GM21447 (cell line): ENCODE measurements around the gene HEPHL1.
"Not testable (repeated sequence)": the region's sequence is repeated elsewhere in the genome, so short reads cannot be mapped to it uniquely, and the experiment has no call there.

Experiments used
- ATAC-seq: cut with Tn5 transposase; IDR thresholded peaks from one replicate; pipeline ENCODE4 v1.9.1; 2021; ENCODE audit not compliant: unreplicated experiment

HEPHL1 gene

GRCh38 chr11:94020777-94021481 lies at the start of gene HEPHL1:
Gene HEPHL1 (plus strand): TSS chr11:94021354. CDS start chr11:94021369, 15 bp downstream.
- ATAC-seq: no peak

- no peak for ATAC-seq
Observed at GRCh38 chr11:93972790-93973189, 48.4 kb upstream of the HEPHL1 start.

- not testable (repeated sequence) for ATAC-seq
Observed at GRCh38 chr11:93973322-93974051, 47.7 kb upstream of the HEPHL1 start.

GRCh38 chr11:93974759-93975158 lies 46.4 kb upstream of the HEPHL1 start:
- no peak for ATAC-seq

- ATAC-seq: not testable (repeated sequence)
Observed at GRCh38 chr11:93976577-93977254, 44.4 kb upstream of the HEPHL1 start.

DNA sequence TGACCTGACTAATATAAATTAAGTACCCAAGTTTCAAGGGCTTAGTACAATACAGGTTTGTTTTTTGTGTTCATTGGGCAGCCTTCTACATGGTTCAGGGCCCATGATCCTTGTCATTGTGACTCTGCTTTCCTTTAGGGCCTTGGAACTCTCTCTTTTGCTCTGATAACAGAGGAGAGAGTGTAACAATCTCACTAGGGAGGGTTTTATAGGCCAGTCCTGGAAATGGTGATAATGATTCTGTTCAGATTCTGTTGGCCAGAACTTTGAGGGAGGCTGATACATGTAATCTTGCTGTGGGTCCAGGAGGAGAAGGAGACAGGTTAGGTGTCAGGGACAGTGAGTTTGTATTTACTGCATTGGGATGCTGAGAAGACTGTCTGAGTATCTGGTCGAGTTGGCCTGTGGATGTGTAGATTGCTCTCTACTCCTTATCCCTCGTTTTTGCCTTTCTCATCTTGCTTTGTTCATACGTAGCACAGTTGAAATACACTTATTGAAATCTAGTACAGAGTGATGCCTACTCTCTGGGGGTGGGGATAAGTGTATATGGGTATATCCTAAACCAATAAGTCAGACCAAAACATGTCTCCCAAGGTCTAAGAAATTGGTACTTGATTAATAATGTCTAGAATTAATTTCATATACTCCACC lies 37.5 kb upstream of the HEPHL1 start:
- ATAC-seq: no peak

GRCh38 chr11:93984196-93984567 lies 37.0 kb upstream of the HEPHL1 start:
- ATAC-seq: no peak

GRCh38 chr11:93984936-93985335 lies 36.2 kb upstream of the HEPHL1 start:
- ATAC-seq: no peak

GRCh38 chr11:93986716-93987115 lies 34.4 kb upstream of the HEPHL1 start:
- no peak for ATAC-seq

- no peak for ATAC-seq
Observed at GRCh38 chr11:93988455-93988854, 32.7 kb upstream of the HEPHL1 start.

DNA sequence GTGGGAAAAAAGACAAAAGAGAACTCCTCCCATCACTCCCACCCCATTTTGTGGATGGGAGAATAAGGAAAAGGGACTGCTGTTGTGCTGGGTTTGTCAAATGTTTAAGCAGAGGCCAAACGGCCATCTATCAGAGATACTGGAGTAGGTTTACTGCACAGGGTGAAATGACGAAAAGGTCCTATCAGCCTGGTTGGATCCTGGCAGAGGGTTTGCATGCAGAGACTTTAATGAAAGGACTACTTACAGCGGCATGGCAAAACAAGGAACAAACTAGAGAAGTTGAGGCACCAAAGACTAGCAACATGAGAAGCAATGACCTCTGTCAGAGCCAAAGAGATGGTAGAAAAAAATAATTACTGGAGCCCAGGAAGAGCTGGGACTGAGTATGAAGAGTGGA lies 32.2 kb upstream of the HEPHL1 start:
- ATAC-seq: no peak

DNA sequence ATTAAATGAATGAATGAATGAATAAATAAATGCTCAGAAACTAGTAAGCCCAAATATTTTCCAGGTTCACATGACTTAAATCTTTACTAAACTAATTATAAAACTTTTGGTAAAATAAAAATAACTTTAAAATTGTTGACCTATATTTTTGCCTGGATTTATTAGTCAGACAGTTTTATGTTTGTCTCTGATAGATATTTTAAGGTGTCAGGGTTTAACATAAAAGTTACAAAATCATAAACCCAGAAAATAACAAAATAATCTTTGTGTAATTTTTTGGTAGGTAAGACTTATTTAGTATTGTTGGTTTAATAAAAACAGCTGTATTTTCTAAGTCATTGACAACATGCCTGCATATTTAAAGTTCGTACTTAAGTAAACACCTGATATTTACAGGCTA lies 27.4 kb upstream of the HEPHL1 start:
- ATAC-seq: no peak

- no peak for ATAC-seq
Observed at GRCh38 chr11:93997741-93998140, 23.4 kb upstream of the HEPHL1 start.

DNA sequence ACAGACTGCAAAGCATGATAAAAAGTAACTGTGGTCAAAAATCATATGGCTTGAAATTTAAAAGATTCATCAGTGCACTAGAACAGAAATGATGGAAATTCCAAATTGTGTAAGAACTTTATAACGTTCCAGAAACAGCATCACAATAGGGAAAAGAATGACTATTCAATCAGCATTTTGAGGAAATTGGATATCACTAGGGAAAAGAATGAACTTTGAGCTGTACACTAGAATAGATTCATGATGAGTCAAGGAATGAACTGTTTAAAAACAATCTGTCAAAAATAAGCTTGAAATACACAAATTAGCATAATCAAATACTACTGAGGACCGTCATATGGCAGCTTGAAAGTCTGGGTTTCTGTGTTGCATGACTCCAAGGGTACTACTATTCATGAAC lies 20.5 kb upstream of the HEPHL1 start:
- ATAC-seq: no peak

GRCh38 chr11:94002226-94002625 lies 18.9 kb upstream of the HEPHL1 start:
- ATAC-seq: no peak

DNA sequence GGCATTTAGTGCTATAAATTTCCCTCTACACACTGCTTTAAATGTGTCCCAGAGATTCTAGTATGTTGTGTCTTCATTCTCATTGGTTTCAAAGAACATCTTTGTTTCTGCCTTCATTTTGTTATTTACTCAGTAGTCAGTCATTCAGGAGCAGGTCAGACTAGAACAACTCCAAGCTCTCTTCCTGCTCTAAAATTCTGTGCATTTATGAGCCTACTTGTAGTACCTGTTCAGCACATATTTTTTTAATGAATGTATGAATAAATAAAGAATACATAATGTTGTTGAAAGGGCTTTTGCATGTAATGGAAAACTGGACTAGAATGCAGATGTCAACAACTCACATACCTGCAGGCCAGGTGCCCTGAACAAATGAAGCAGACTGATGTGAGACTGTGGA lies 13.7 kb upstream of the HEPHL1 start:
- no peak for ATAC-seq

DNA sequence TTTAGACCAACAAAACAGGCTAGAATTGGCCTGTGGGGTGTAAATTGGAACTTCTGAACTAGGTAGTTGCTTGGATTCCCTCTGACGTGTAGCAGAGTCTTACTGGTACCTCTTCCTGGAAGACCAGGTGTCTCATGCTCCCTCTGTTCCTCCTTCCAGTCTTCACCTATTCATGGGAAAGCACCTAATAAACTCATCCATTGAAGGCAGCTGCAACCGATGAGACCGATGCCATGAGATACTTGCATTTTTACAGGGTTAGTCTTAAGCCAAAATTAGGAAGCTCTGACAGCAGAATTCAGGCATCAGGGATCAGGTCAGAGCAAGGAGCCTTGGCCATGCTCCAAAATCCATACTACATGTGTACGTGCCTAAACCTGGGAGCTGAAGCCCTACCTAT lies 13.2 kb upstream of the HEPHL1 start:
- no peak for ATAC-seq

DNA sequence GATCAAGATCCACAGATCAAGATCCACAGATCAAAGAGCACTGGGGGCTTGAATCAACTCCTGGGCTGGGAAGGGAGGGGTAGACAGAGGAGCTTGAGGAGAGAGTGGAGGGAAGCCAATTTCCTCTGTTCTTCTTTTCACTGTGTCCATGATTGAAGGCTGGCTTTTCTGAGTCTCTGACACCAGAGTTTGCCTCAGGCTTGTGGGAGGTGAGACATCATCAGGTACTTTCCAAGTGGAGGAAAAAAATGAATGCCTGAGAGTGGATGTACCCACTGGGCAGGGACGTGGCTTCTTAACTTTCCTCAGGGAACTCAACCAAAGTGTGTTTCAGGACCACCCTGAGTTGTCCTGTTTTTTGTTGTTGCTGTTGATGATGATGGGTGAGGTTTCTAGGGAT lies 11.0 kb upstream of the HEPHL1 start:
- no peak for ATAC-seq

DNA sequence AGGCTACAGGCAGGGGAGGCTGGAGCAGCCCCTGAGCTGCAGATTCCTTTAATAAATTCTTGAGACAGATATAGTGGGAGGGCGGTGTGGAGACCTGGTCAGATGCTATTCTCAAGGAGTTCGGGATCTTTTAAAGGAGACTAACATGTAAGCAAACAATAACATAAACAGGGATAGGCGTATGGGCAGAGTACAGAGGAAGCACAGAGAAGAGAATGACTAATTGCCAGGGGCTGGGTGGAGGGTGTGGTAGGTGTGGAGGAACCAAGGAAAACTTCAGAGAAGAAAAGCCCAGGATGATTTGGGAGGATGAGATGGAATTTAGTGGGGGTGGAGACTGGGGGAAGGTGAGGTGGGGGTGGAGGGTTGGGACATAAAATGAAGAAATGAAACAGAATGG lies 9.7 kb upstream of the HEPHL1 start:
- ATAC-seq: no peak

DNA sequence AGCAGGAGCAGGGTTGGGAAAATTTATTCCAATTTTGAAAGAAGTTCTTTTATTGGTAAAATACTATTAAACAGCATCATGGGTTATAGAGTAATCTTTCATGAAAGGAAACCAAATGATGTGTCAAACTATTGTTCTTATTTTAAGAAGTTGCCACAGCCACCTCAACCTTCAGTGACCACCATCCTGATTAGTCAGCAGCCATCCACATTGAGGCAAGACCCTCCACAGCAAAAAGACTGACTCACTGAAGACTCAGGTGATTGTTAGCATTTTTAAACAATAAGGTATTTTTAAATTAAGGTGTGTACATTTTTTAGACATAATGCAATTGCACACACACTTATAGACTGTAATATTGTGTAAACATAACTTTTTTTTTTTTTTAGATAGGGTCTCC lies 3.7 kb upstream of the HEPHL1 start:
- no peak for ATAC-seq

DNA sequence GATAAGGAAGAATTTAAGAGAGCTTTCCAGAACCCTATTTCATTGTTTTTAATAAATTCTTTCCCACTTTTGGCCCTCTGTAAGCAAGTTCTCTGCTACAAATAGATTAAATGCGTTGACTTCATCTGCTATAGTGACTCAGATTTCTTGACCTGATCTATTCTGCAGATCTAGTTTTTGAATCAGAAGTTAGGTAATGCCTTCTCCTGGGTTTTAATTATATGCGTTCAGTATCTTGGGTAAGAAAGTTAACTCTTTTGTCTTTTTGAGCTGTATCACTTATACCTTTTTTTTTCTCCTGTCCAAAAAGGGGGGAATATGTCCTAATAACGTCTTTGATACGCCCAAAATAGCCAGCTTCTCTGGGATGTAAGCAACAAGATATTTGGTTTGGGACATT lies 2.4 kb upstream of the HEPHL1 start:
- ATAC-seq: no peak

GRCh38 chr11:94023856-94024255 lies 2.7 kb downstream of the HEPHL1 start:
- no peak for ATAC-seq
